Retinal pigment epithelial cell (primary cell): ENCODE results near the gene HERC2.
"Not testable (repeated sequence)": the region's sequence is repeated elsewhere in the genome, so short reads cannot be mapped to it uniquely, and the experiment has no call there.

ENCODE experiments used
- DNase-seq: peaks from one replicate; pipeline ENCODE4 v3.0.0-alpha.2; 2010; ENCODE audit warnings: low read depth
- H3K4me3 ChIP-seq: 2 replicates; pipeline ENCODE4 v1.5.1; 2011; ENCODE audit warnings: mild to moderate bottlenecking, low read length, control low read depth, moderate library complexity
- CTCF ChIP-seq: conservative IDR thresholded peaks from 2 replicates; pipeline ENCODE4 v1.5.1; 2011; ENCODE audit warnings: low read depth, low read length, control low read depth, inconsistent platforms

The HERC2 gene

GRCh38 chr15:28153492-28154119 lies 168.4 kb downstream of the HERC2 start:
- no peak for TF ChIP-seq CTCF
- no peak for DNase-seq
- H3K4me3 ChIP-seq = no peak overlapping the region

- H3K4me3 ChIP-seq, DNase-seq: not testable (repeated sequence)
These were observed 169.4 kb downstream of the HERC2 start for GRCh38 chr15:28152538-28152923.

- H3K4me3 ChIP-seq = not testable (repeated sequence)
- DNase-seq = peak; percentile 45
These were observed 170.0 kb downstream of the HERC2 start for GRCh38 chr15:28151864-28152537.

GRCh38 chr15:28147801-28148200 lies 174.2 kb downstream of the HERC2 start:
- TF ChIP-seq CTCF = no peak
- DNase-seq = no peak
- H3K4me3 ChIP-seq = no peak overlapping the region

GRCh38 chr15:28145419-28145818 lies 176.6 kb downstream of the HERC2 start:
- H3K4me3 ChIP-seq = not testable (repeated sequence)

GRCh38 chr15:28140062-28140461 lies 181.9 kb downstream of the HERC2 start:
- TF ChIP-seq CTCF = no peak
- DNase-seq = no peak
- no peak overlapping the region for H3K4me3 ChIP-seq

More at GRCh38 chr15:28145419-28145818, 176.6 kb downstream of the HERC2 start:
- DNase-seq = not testable (repeated sequence)

GRCh38 chr15:28137408-28138039 lies 184.5 kb downstream of the HERC2 start:
- H3K4me3 ChIP-seq, DNase-seq: not testable (repeated sequence)

- not testable (repeated sequence) for H3K4me3 ChIP-seq, DNase-seq
These were observed 185.6 kb downstream of the HERC2 start for GRCh38 chr15:28136236-28136904.

GRCh38 chr15:28133281-28133680 lies 188.7 kb downstream of the HERC2 start:
- DNase-seq = no peak
- H3K4me3 ChIP-seq = no peak overlapping the region
- TF ChIP-seq CTCF = no peak
